Measurements from ENCODE around the gene TYK2.

GRCh38 chr19:10395003-10395402 lies 14.6 kb upstream of the TYK2 start:
- TF ChIP-seq CTCF (conservative IDR thresholded peaks at IDR 0.05; ENCODE audit: low read length) (no peak), EZH2phosphoT487 (IDR thresholded peaks at IDR 0.05; ENCODE audit: borderline replicate concordance) (no peak)

Data from Loucy (cell line).